Tibial nerve (tissue), 4 donors: ENCODE data around the gene KDM4D. TPM values are rescaled to one million over a fixed set of nuclear protein-coding genes. Genes with fewer than 3 reads are reported as not detected.
"Not testable (repeated sequence)": the region's sequence is repeated elsewhere in the genome, so short reads cannot be mapped to it uniquely, and the experiment has no call there.

Source experiments
- DNase-seq, 2 donors: peaks; one replicate each; pipeline ENCODE4 v3.0.0-alpha.2; 2019; ENCODE audit warnings: low spot score in 2 of 2
- H3K27ac ChIP-seq, 4 donors: fragments of 200-600 bp; sonication (generic) in 3 of 4; one replicate each; pipeline ENCODE4 v1.5.1; 2017 to 2019; ENCODE audit warnings: mild to moderate bottlenecking in 1 of 4
- H3K27me3 ChIP-seq, 2 donors: fragments of 200-600 bp; sonication (generic) in 1 of 2; one replicate each; pipeline versions ENCODE4 v1.5.1 to v1.6.0; 2017 to 2019
- H3K36me3 ChIP-seq, 3 donors: fragments of 200-600 bp; sonication (generic); one replicate each; pipeline ENCODE4 v1.5.1; 2018 to 2019
- H3K4me1 ChIP-seq, 4 donors: fragments of 200-600 bp; sonication (generic) in 3 of 4; one replicate each; pipeline ENCODE4 v1.5.1; 2017 to 2019
- H3K4me3 ChIP-seq, 4 donors: fragments of 200-600 bp; sonication (generic) in 3 of 4; one replicate each; pipeline ENCODE4 v1.5.1; 2017 to 2019; ENCODE audit warnings: mild to moderate bottlenecking in 1 of 4, moderate library complexity in 1 of 4
- H3K9me3 ChIP-seq, 4 donors: fragments of 200-600 bp; sonication (generic) in 3 of 4; one replicate each; pipeline ENCODE4 v1.5.1; 2017 to 2019
- CTCF ChIP-seq, 5 experiments: fragments of 200-600 bp in 3 of 5; fragments of 450-650 bp in 2 of 5; sonication (generic) in 3 of 5; IDR thresholded peaks; one replicate each; pipeline ENCODE4 v1.5.1; 2016 to 2019; ENCODE audit warnings: antibody characterized with exemption in 5 of 5, mild to moderate bottlenecking in 3 of 5, moderate library complexity in 2 of 5
- EP300 ChIP-seq, 2 donors: sonication (generic); formaldehyde crosslinking; IDR thresholded peaks; one replicate each; pipeline ENCODE4 v1.6.1; 2017; ENCODE audit warnings: antibody characterized with exemption in 2 of 2, mild to moderate bottlenecking in 1 of 2
- POLR2A ChIP-seq, 2 donors: fragments of 450-650 bp; IDR thresholded peaks; one replicate each; pipeline ENCODE4 v1.6.1; 2017; ENCODE audit warnings: antibody characterized with exemption in 2 of 2, mild to moderate bottlenecking in 2 of 2, moderate library complexity in 2 of 2
- WGBS, 2 donors: methylation state at CpG; one replicate each; pipeline ENCODE4 v1.1.5; 2018; 5-methylcytosine and 5-hydroxymethylcytosine counted together
- total RNA-seq, 4 donors: library from RNA; depleted of rRNA; stranded (reverse); fragments of >200 nt; gene quantifications; one replicate each; pipeline ENCODE4 v1.1.0, GENCODE V29; 2016

KDM4D gene
- total RNA-seq, 4 donors from 2014 or later = 0.63 to 4.8 (median 1.3) TPM

- H3K4me1 ChIP-seq = peaks cover 0 to 41% (median 23%) of the 10 kb centered on the region in 4 donors
These were observed 47.3 kb upstream of the KDM4D start for GRCh38 chr11:94926271-94926625.

GRCh38 chr11:94926698-94927237 lies 46.7 kb upstream of the KDM4D start:
- Histone ChIP-seq H3K9me3 (no peaks in the 10 kb centered on the region), H3K4me1 (peaks cover 0 to 41% (median 23%) of the 10 kb centered on the region in 4 donors), H3K36me3 (no peaks in the 10 kb centered on the region), H3K27me3 (no peaks in the 10 kb centered on the region), H3K27ac (peak overlapping the region; percentile 19 to 79 (median 74)), H3K4me3 (no peak overlapping the region)
- 1 to 4% methylated on average over 6 of the region's 6 CpGs for WGBS, 2 donors
- no peak for TF ChIP-seq CTCF (IDR thresholded peaks at IDR 0.05)
- no peak for TF ChIP-seq POLR2A (IDR thresholded peaks at IDR 0.05)
- TF ChIP-seq EP300 (IDR thresholded peaks at IDR 0.05) = peak; percentile 27 to 82
- DNase-seq = peak; percentile 65 to 85

More at GRCh38 chr11:94926271-94926625, 47.3 kb upstream of the KDM4D start:
- H3K27ac ChIP-seq = peak overlapping the region; percentile 19 to 79 (median 52)
- H3K27me3 ChIP-seq = no peaks in the 10 kb centered on the region
- no peaks in the 10 kb centered on the region for H3K9me3 ChIP-seq
- no peak overlapping the region for H3K4me3 ChIP-seq
- TF ChIP-seq EP300 (IDR thresholded peaks at IDR 0.05) = no peak
- TF ChIP-seq CTCF (IDR thresholded peaks at IDR 0.05) = no peak
- TF ChIP-seq POLR2A (IDR thresholded peaks at IDR 0.05) = no peak
- H3K36me3 ChIP-seq = no peaks in the 10 kb centered on the region
- DNase-seq = no peak

- H3K36me3 ChIP-seq = no peaks in the 10 kb centered on the region
- WGBS, 2 donors = 94 to 100% methylated on average over 1 of the region's 1 CpG
- TF ChIP-seq EP300 (IDR thresholded peaks at IDR 0.05) (no peak), CTCF (IDR thresholded peaks at IDR 0.05) (no peak), POLR2A (IDR thresholded peaks at IDR 0.05) (no peak)
- peak overlapping the region in 3 of 4 donors; percentile 70 to 79 (median 77) for H3K27ac ChIP-seq
- H3K9me3 ChIP-seq = no peaks in the 10 kb centered on the region
- H3K4me1 ChIP-seq = peaks cover 0 to 50% (median 23%) of the 10 kb centered on the region in 4 donors
- H3K4me3 ChIP-seq = no peak overlapping the region
- H3K27me3 ChIP-seq = no peaks in the 10 kb centered on the region
- no peak for DNase-seq
These were observed 45.2 kb upstream of the KDM4D start for GRCh38 chr11:94928117-94928990.

- not testable (repeated sequence) for H3K36me3 ChIP-seq, H3K9me3 ChIP-seq, DNase-seq, H3K27ac ChIP-seq, H3K4me3 ChIP-seq, H3K27me3 ChIP-seq
- peaks cover 0 to 39% (median 18%) of the 10 kb centered on the region in 4 donors for H3K4me1 ChIP-seq
These were observed 41.4 kb upstream of the KDM4D start for GRCh38 chr11:94932072-94932471.

- Histone ChIP-seq H3K9me3 (no peaks in the 10 kb centered on the region), H3K27ac (peak overlapping the region in 2 of 4 donors; percentile 26 to 72), H3K4me1 (peaks cover 0 to 35% (median 14%) of the 10 kb centered on the region in 4 donors), H3K36me3 (no peaks in the 10 kb centered on the region), H3K4me3 (no peak overlapping the region), H3K27me3 (no peaks in the 10 kb centered on the region)
- no peak for TF ChIP-seq CTCF (IDR thresholded peaks at IDR 0.05)
- TF ChIP-seq EP300 (IDR thresholded peaks at IDR 0.05) = no peak
- TF ChIP-seq POLR2A (IDR thresholded peaks at IDR 0.05) = no peak
- DNase-seq = no peak
- WGBS, 2 donors = 89 to 92% methylated on average over 5 of the region's 5 CpGs
These were observed 41.0 kb upstream of the KDM4D start for GRCh38 chr11:94932503-94932902.
